Eye (tissue), 1 donor: ENCODE measurements around the gene SMKR1.
A peak's percentile ranks its signal among the peaks of the same experiment; 100 is the strongest.
"Not testable (repeated sequence)": the region's sequence is repeated elsewhere in the genome, so short reads cannot be mapped to it uniquely, and the experiment has no call there.

Source experiments
- DNase-seq: peaks from one replicate; pipeline ENCODE4 v3.0.0-alpha.2; 2015

The SMKR1 gene

GRCh38 chr7:129489491-129489890, 12.8 kb upstream of the SMKR1 start:
- no peak for DNase-seq

- DNase-seq = no peak
These were observed 9.9 kb upstream of the SMKR1 start for GRCh38 chr7:129492391-129492790.

- no peak for DNase-seq
These were observed 8.8 kb upstream of the SMKR1 start for GRCh38 chr7:129493555-129493954.

- DNase-seq = peak; percentile 27
These were observed 8.3 kb upstream of the SMKR1 start for GRCh38 chr7:129494041-129494440.

- no peak for DNase-seq
These were observed 6.3 kb upstream of the SMKR1 start for GRCh38 chr7:129495987-129496386.

- DNase-seq = no peak
These were observed 5.7 kb upstream of the SMKR1 start for GRCh38 chr7:129496653-129497052.

- no peak for DNase-seq
These were observed 5.2 kb upstream of the SMKR1 start for GRCh38 chr7:129497156-129497555.

GRCh38 chr7:129498021-129498420, 4.3 kb upstream of the SMKR1 start:
- DNase-seq = no peak

- no peak for DNase-seq
These were observed 2.3 kb upstream of the SMKR1 start for GRCh38 chr7:129499999-129500398.

GRCh38 chr7:129502708-129503685, 666 bp downstream of the SMKR1 start:
- DNase-seq = peak; percentile 65

GRCh38 chr7:129503725-129504124, 1.4 kb downstream of the SMKR1 start:
- no peak for DNase-seq

- no peak for DNase-seq
These were observed 9.9 kb downstream of the SMKR1 start for GRCh38 chr7:129512192-129512591.

- no peak for DNase-seq
These were observed 11.2 kb downstream of the SMKR1 start for GRCh38 chr7:129513546-129513945.

GRCh38 chr7:129514683-129515082, 12.4 kb downstream of the SMKR1 start:
- no peak for DNase-seq

GRCh38 chr7:129515381-129515780, 13.1 kb downstream of the SMKR1 start:
- DNase-seq = no peak

GRCh38 chr7:129517931-129518330, 15.6 kb downstream of the SMKR1 start:
- no peak for DNase-seq

GRCh38 chr7:129519464-129519863, 17.1 kb downstream of the SMKR1 start:
- no peak for DNase-seq

- DNase-seq = peak; percentile 29
These were observed 20.0 kb downstream of the SMKR1 start for GRCh38 chr7:129522088-129522970.

GRCh38 chr7:129522971-129523340, 20.6 kb downstream of the SMKR1 start:
- DNase-seq = no peak

- no peak for DNase-seq
These were observed 21.6 kb downstream of the SMKR1 start for GRCh38 chr7:129523924-129524323.

GRCh38 chr7:129524405-129524804, 22.1 kb downstream of the SMKR1 start:
- not testable (repeated sequence) for DNase-seq

- DNase-seq = no peak
These were observed 23.0 kb downstream of the SMKR1 start for GRCh38 chr7:129525225-129525862.

GRCh38 chr7:129529643-129530042, 27.3 kb downstream of the SMKR1 start:
- no peak for DNase-seq
